HG03064 (cell line): Measurements from ENCODE around the gene ACOX3.

Source experiments
- ATAC-seq: cut with Tn5 transposase; IDR thresholded peaks from one replicate; pipeline ENCODE4 v1.9.1; 2021; ENCODE audit warnings: low read depth; ENCODE audit not compliant: unreplicated experiment

Gene ACOX3

DNA sequence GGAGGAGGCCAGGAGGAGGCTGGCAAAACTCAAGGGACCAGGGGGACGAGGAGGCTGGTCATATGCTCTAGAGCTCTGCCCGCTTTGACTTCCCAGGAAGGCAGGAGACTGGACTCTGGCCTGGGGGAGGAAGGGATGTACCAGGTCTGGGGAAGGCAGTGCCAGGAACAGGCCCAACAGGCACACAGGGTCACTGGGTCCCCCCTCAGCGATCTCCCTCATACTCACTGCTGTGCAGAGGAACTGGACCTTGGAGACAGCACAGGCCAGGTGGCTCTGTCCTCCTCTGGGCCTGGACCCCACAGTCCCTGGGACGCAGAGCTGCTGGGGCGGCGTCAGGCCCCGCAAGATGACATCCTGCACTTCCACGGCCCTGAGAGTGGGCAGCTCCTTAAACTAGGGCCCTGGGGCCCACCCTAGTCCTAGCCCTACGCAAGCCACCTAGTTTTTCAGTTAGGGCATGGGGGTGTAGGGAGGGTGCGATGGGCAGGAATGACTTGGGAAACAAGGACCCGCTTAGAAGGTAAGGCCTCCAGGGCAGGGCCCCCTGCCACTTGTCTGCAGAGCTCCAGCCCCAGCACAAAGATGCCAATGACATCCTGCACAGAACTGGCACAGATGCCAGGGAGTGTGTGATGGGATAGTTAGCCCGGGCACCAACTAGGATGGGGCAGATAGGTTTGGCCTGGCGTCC is 111.5 kb downstream of the ACOX3 start:
- ATAC-seq, result no peak

GRCh38 chr4:8328456-8328855 is 112.1 kb downstream of the ACOX3 start:
- ATAC-seq, result no peak

GRCh38 chr4:8326206-8326605 is 114.3 kb downstream of the ACOX3 start:
- ATAC-seq, result no peak

DNA sequence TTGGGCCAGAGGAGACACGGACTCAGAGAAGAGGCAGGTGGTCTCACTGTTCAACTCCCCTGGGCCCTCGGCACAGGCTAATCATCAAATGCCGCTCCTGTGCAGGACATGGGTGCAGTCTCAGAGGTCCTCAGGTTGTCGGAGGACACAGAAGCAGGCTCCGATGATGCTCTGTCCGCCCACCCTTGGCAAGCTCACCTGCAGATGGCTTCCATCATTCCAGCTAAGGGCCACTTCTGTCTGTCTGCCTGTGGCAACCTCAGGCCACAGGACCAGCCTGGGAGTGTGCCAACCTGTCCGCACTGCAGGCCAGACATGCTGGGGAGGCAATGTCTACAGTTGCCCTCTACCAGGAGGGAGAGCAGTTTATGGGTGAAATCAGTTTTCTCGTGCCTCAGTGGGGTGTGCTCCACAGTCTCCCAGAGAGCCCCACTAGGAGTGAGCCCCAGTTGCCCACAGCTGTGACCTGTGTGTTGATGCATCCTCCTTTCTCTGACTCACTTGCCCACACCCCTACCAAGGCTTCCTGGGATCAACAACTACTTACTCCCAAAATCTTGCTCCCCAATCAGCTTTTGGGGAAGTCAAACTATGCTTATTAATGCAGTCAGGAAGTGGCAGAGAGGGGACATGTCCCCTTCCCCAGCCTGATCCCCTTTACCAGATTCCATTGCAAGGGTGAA is 115.1 kb downstream of the ACOX3 start:
- ATAC-seq, result no peak

GRCh38 chr4:8324640-8325239 is 115.8 kb downstream of the ACOX3 start:
- ATAC-seq, result no peak

DNA sequence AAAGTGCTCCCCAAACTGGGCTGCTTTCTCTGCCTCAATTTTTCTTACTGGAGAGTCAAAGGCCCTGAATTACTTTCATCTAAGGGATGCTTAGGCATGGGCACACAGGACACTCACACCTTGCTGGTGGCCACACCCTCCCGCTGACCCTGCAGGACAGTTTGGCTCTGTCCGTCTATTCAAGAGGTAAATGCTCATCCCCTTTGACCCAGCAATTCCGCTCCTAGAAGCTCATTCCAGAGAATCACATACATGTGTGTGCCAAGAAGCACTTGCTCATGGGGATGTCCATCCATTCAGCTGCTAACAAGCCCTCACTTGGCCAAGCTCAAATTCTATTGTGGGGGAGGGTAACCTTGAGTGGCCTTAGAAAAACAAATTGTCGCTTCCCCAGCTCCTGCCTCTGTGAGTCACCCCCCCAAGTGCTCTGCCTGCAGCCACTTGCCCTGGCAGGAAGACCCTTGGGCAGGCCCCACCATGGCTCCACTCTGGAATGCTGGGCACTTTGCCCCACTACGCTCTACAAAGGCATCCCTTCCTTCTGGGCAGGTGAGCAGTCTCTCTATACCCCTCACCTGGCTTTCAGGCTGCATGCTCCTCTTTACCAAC is 116.5 kb downstream of the ACOX3 start:
- no peak for ATAC-seq

GRCh38 chr4:8322794-8323704 is 117.5 kb downstream of the ACOX3 start:
- no peak for ATAC-seq

- no peak for ATAC-seq
These were observed 118.8 kb downstream of the ACOX3 start for GRCh38 chr4:8321771-8322170.

DNA sequence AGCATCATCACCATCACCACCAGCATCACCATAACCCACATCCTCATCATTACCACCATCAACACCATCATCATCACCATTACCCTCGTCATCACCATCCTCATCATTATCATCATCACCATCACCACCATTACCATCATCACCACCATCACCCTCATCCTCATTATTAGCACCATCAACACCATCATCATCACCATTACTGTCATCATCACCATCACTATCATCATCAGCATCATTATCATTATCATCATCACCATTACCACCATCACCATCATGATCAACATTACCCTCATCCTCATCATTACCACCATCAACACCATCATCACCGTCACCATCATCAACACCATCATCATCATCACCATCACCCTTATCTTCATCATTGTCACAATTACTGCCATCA is 119.3 kb downstream of the ACOX3 start:
- no peak for ATAC-seq

- ATAC-seq, result no peak
These were observed 120.2 kb downstream of the ACOX3 start for GRCh38 chr4:8320386-8320750.

DNA sequence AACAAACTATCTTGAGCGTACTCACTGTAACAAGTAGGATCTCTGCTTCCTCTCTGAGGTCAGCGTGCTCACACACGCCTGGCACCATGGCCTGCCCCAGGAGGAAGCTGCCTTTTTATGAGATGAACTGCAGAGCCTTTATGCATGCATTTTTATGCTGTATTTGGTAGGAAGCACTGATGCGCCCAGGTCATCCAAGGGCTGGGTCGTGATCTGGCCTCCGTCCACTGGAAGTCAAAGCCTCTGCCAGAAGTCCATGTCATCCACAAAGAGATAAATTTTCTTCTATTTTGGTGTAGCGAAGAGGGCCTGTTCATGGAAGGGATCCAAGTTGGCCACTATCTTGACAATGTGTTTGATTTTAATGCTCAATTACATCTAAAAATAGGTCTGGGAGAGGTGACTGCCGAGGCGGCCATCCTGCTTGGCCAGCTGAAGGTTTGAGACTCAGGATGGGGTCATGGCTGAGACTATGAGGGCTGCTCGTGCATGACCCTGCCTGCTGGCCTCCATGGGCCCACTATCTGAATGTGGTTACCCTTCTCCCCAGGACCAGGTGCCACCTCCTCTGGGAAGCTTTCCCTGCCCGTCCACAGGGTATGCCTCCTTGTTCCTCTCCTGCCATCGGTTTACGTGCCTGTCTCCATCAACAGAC is 120.7 kb downstream of the ACOX3 start:
- no peak for ATAC-seq

DNA sequence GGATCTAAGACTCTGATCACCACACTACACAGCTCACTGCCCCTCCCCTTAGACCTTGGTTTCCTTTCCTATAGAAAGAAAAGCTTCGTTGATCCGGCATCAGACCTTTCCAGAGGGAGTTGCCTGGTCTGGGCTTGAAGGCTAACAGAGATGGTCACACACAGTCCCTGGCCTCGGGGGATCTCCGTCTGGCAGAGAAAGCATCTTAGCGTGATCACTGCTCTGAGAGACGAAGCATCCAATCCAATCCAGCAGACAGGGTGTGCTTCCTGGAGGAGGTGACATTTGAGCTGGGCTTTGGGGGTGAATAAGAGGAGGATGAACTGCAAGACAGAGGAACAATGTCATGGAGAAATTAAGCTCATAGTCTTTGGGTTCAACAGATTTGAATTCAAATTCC is 121.5 kb downstream of the ACOX3 start:
- ATAC-seq, result no peak

DNA sequence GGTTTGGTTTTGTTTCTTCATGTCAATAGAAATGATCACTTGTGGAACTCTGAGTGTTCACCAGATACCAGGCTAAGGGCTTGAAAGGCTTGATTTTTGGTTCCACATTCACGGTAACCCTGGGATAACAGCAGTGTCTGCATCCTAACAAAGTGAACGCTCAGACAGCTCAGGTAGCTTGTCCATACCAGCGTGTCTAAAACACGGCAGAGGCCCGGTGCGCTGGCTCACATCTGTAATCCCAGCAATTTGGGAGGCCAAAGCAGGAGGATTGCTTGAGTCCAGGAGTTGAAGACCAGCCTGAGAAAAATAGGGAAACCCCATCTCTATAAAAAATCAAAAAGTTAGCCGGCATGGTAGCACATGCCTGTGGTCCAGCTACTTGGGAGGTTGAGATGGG is 122.0 kb downstream of the ACOX3 start:
- no peak for ATAC-seq

DNA sequence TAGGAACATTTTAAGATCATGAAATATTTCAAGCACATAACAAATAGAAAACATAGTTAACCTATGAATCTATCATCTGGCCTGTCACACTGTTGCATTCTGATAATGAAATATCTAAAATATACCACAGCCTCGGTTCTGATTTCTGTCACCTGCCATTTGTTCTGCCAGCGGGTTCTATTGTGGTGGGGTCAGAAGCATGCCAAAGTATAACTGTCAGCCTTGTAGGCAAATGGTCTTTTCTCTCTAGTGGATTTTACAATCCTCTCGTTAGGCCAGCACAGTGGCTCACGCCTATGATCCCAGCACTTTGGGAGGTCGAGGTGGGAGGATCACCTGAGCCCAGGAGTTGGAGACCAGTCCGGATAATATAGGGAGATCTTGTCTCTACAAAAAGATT is 123.0 kb downstream of the ACOX3 start:
- no peak for ATAC-seq

GRCh38 chr4:8316911-8317351 is 123.6 kb downstream of the ACOX3 start:
- ATAC-seq, result no peak
